Measurements from ENCODE around the gene HOXA11.

HOXA11 gene

GRCh38 chr7:27167916-27168264 is 17.1 kb downstream of the HOXA11 start:
- H3K9me2 ChIP-seq (ENCODE audit: low read depth, low read length), result no peaks in the 10 kb centered on the region
- TF ChIP-seq CTCF (IDR thresholded peaks at IDR 0.05; ENCODE audit: low read length) (no peak), EZH2 (IDR thresholded peaks at IDR 0.05; ENCODE audit: borderline replicate concordance, low read length) (no peak)
- H3K4me3 ChIP-seq (ENCODE audit: low read depth, low read length, poor library complexity, severe bottlenecking), result no peak overlapping the region

GRCh38 chr7:27166531-27167505 is 18.2 kb downstream of the HOXA11 start:
- no peaks in the 10 kb centered on the region for H3K9me3 ChIP-seq (ENCODE audit: low read length)
- no peak overlapping the region for H3K4me2 ChIP-seq (ENCODE audit: low read length)
- no peaks in the 10 kb centered on the region for H3K4me1 ChIP-seq (ENCODE audit: insufficient read depth, low read length, severe bottlenecking)
- no peaks in the 10 kb centered on the region for H3K79me2 ChIP-seq (ENCODE audit: insufficient read depth, low read length)
- H3K9me2 ChIP-seq (ENCODE audit: low read depth, low read length), result no peaks in the 10 kb centered on the region
- peaks cover 4% of the 10 kb centered on the region; the same call in 1 of the 2 replicates for H3K27me3 ChIP-seq (ENCODE audit: insufficient read depth, low read length)
- H3K27ac ChIP-seq (ENCODE audit: low read depth, low read length, poor library complexity, severe bottlenecking), result no peak overlapping the region
- H2AFZ ChIP-seq (ENCODE audit: low read length), result no peak overlapping the region
- no peak overlapping the region for H3K9ac ChIP-seq (ENCODE audit: low read length)
- no peaks in the 10 kb centered on the region for H4K20me1 ChIP-seq (ENCODE audit: insufficient read depth, low read length)
- no peaks in the 10 kb centered on the region for H3K36me3 ChIP-seq (ENCODE audit: insufficient read depth, low read length)
- H3K4me3 ChIP-seq (ENCODE audit: low read depth, low read length, poor library complexity, severe bottlenecking), result no peak overlapping the region
- 0 out of 2 replicates have a peak, but pooled peaks cover 8% of the 10 kb centered on the region for H3F3A ChIP-seq (ENCODE audit: insufficient read depth, low read length)
- TF ChIP-seq EZH2 (IDR thresholded peaks at IDR 0.05; ENCODE audit: borderline replicate concordance, low read length) (no peak), CTCF (IDR thresholded peaks at IDR 0.05; ENCODE audit: low read length) (no peak)

More at GRCh38 chr7:27167916-27168264, 17.1 kb downstream of the HOXA11 start:
- Histone ChIP-seq H3K79me2 (ENCODE audit: insufficient read depth, low read length) (no peaks in the 10 kb centered on the region), H3K9ac (ENCODE audit: low read length) (no peak overlapping the region), H3K36me3 (ENCODE audit: insufficient read depth, low read length) (no peaks in the 10 kb centered on the region), H3K4me2 (ENCODE audit: low read length) (no peak overlapping the region), H3K4me1 (ENCODE audit: insufficient read depth, low read length, severe bottlenecking) (peaks cover 4% of the 10 kb centered on the region), H3F3A (ENCODE audit: insufficient read depth, low read length) (0 out of 2 replicates have a peak, but pooled peaks cover 3% of the 10 kb centered on the region), H3K27me3 (ENCODE audit: insufficient read depth, low read length) (peaks cover 11% of the 10 kb centered on the region; the same call in 1 of the 2 replicates), H3K27ac (ENCODE audit: low read depth, low read length, poor library complexity, severe bottlenecking) (no peak overlapping the region), H2AFZ (ENCODE audit: low read length) (no peak overlapping the region), H4K20me1 (ENCODE audit: insufficient read depth, low read length) (no peaks in the 10 kb centered on the region), H3K9me3 (ENCODE audit: low read length) (no peaks in the 10 kb centered on the region)

GRCh38 chr7:27165996-27166530 is 19.0 kb downstream of the HOXA11 start:
- Histone ChIP-seq H3K27me3 (ENCODE audit: insufficient read depth, low read length) (peaks cover 4% of the 10 kb centered on the region; the same call in 1 of the 2 replicates), H3K4me2 (ENCODE audit: low read length) (no peak overlapping the region), H3K9me3 (ENCODE audit: low read length) (no peaks in the 10 kb centered on the region), H3K4me3 (ENCODE audit: low read depth, low read length, poor library complexity, severe bottlenecking) (no peak overlapping the region), H3K79me2 (ENCODE audit: insufficient read depth, low read length) (no peaks in the 10 kb centered on the region), H3K9me2 (ENCODE audit: low read depth, low read length) (no peaks in the 10 kb centered on the region), H3F3A (ENCODE audit: insufficient read depth, low read length) (0 out of 2 replicates have a peak, but pooled peaks cover 8% of the 10 kb centered on the region), H2AFZ (ENCODE audit: low read length) (no peak overlapping the region), H3K27ac (ENCODE audit: low read depth, low read length, poor library complexity, severe bottlenecking) (no peak overlapping the region), H4K20me1 (ENCODE audit: insufficient read depth, low read length) (no peaks in the 10 kb centered on the region), H3K9ac (ENCODE audit: low read length) (no peak overlapping the region), H3K36me3 (ENCODE audit: insufficient read depth, low read length) (no peaks in the 10 kb centered on the region), H3K4me1 (ENCODE audit: insufficient read depth, low read length, severe bottlenecking) (peaks cover 4% of the 10 kb centered on the region)
- TF ChIP-seq CTCF (IDR thresholded peaks at IDR 0.05; ENCODE audit: low read length), result no peak
- no peak for TF ChIP-seq EZH2 (IDR thresholded peaks at IDR 0.05; ENCODE audit: borderline replicate concordance, low read length)

All from OCI-LY1 (cell line).